AML-193 (cell line): Measurements from ENCODE around the gene PRPF38A.

Source experiments
- DNase-seq, 2 experiments: peaks; one replicate each; lab custom pipeline; 2025; lab: John Stamatoyannopoulos, UW

Gene PRPF38A

DNA sequence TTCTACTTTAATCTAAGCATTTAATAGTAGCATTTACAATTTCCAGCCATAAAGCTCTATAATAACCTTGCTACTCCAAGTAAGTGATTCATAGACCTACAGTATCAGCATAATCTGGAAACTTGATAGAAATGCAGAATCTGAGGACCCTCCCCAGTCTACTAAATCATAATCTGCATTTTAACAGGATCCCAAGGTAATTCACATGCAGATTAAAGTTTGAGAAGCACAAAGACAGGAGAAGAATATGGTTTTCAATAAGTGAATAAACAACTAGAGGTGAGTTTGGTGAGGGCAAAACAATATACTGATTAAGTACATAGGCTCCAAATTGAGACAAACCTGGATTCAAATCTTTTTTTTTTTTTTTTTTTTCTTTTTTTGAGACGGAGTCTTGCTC is 57.4 kb downstream of the PRPF38A start:
- no peak for DNase-seq

DNA sequence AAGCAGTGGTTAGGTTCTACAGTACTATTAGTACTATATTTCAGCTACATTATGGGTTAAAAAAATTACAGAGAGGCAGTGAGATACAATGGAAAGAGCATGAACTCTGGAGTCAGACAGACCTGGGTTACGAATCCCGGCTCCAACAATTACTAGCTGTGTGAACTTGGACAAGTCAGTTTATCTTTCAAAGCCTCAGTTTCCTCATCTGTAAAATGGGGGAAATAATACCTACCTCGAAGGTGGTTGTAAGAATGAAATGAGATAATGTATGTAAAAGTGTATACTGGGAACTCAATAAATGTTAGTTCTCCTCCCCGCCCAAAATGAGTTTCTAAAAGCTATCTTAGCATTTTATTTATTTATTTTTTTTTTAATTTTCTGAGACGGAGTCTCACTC is 59.5 kb downstream of the PRPF38A start:
- DNase-seq: no peak

DNA sequence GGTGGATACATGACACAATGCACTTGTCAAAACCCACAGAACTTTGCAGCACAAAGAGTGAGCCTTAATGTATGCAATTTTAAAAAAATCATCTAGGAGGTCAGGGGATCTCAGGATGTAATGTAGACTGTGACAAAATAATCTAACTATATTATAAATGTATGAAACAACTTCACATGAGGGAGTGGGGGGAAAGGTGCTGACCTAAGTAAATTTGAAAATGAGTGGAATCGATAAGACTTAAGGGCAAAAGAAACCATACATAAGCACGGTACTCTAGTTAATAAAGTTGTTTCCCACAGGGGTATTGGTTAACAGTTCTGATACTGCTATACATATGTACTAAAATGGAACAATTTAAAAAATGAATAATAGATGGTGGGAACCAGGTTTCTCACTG is 64.7 kb downstream of the PRPF38A start:
- DNase-seq: no peak
